ENCODE results near the gene MNX1. TPM values are rescaled to one million over a fixed set of nuclear protein-coding genes. Genes with fewer than 3 reads are reported as not detected.

The MNX1 gene
- polyA plus RNA-seq, 1 donor from 2014 or later, result not detected

- H3K9me2 ChIP-seq (ENCODE audit: insufficient read depth, low read length), result no peaks in the 10 kb centered on the region
- H4K20me1 ChIP-seq (ENCODE audit: insufficient read depth), result no peaks in the 10 kb centered on the region
- no peaks in the 10 kb centered on the region for H3K79me2 ChIP-seq (replicated peaks; ENCODE audit: insufficient read depth, low read length)
- no peak overlapping the region for H3K4me3 ChIP-seq (ENCODE audit: low read length)
- no peak overlapping the region for H3K4me2 ChIP-seq (ENCODE audit: low read length)
- no peaks in the 10 kb centered on the region for H3K36me3 ChIP-seq (ENCODE audit: insufficient read depth, low read length)
- no peak overlapping the region for H3K9ac ChIP-seq (ENCODE audit: low read length)
- TF ChIP-seq MXI1 (conservative IDR thresholded peaks at IDR 0.05; ENCODE audit: poor library complexity, severe bottlenecking), result no peak
- no peak for TF ChIP-seq RAD21 (conservative IDR thresholded peaks at IDR 0.05)
- no peak for TF ChIP-seq SMC3 (conservative IDR thresholded peaks at IDR 0.05; ENCODE audit: poor library complexity)
- no peak for TF ChIP-seq POLR2AphosphoS5 (IDR thresholded peaks at IDR 0.05)
- no peak for TF ChIP-seq EZH2 (IDR thresholded peaks at IDR 0.05; ENCODE audit: borderline replicate concordance, insufficient read depth, low read length, poor library complexity, severe bottlenecking)
- TF ChIP-seq, protein P1, sequence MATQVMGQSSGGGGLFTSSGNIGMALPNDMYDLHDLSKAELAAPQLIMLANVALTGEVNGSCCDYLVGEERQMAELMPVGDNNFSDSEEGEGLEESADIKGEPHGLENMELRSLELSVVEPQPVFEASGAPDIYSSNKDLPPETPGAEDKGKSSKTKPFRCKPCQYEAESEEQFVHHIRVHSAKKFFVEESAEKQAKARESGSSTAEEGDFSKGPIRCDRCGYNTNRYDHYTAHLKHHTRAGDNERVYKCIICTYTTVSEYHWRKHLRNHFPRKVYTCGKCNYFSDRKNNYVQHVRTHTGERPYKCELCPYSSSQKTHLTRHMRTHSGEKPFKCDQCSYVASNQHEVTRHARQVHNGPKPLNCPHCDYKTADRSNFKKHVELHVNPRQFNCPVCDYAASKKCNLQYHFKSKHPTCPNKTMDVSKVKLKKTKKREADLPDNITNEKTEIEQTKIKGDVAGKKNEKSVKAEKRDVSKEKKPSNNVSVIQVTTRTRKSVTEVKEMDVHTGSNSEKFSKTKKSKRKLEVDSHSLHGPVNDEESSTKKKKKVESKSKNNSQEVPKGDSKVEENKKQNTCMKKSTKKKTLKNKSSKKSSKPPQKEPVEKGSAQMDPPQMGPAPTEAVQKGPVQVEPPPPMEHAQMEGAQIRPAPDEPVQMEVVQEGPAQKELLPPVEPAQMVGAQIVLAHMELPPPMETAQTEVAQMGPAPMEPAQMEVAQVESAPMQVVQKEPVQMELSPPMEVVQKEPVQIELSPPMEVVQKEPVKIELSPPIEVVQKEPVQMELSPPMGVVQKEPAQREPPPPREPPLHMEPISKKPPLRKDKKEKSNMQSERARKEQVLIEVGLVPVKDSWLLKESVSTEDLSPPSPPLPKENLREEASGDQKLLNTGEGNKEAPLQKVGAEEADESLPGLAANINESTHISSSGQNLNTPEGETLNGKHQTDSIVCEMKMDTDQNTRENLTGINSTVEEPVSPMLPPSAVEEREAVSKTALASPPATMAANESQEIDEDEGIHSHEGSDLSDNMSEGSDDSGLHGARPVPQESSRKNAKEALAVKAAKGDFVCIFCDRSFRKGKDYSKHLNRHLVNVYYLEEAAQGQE (IDR thresholded peaks at IDR 0.05; ENCODE audit: borderline replicate concordance), result no peak
- H3F3A ChIP-seq (ENCODE audit: insufficient read depth, low read length, poor library complexity, severe bottlenecking), result no peaks in the 10 kb centered on the region
- H3K27ac ChIP-seq (ENCODE audit: low read length), result no peak overlapping the region
- H2AFZ ChIP-seq (ENCODE audit: low read depth, low read length), result no peak overlapping the region
- H3K27me3 ChIP-seq (ENCODE audit: insufficient read depth, low read depth, low read length), result no peaks in the 10 kb centered on the region
- H3K9me3 ChIP-seq (ENCODE audit: low read length), result no peaks in the 10 kb centered on the region
These were observed 31.2 kb upstream of the MNX1 start for GRCh38 chr7:157041514-157042277.

GRCh38 chr7:157041004-157041403 is 30.5 kb upstream of the MNX1 start:
- no peak for TF ChIP-seq POLR2AphosphoS5 (IDR thresholded peaks at IDR 0.05)
- no peak for TF ChIP-seq TAF1 (IDR thresholded peaks at IDR 0.05; ENCODE audit: low read depth)
- TF ChIP-seq EZH2 (IDR thresholded peaks at IDR 0.05; ENCODE audit: borderline replicate concordance, insufficient read depth, low read length, poor library complexity, severe bottlenecking), result no peak
- TF ChIP-seq RAD21 (conservative IDR thresholded peaks at IDR 0.05), result no peak
- TF ChIP-seq MXI1 (conservative IDR thresholded peaks at IDR 0.05; ENCODE audit: poor library complexity, severe bottlenecking), result no peak
- no peak for TF ChIP-seq SMC3 (conservative IDR thresholded peaks at IDR 0.05; ENCODE audit: poor library complexity)
- no peak for TF ChIP-seq EP300 (conservative IDR thresholded peaks at IDR 0.05; ENCODE audit: poor library complexity, severe bottlenecking)
- TF ChIP-seq, protein P2, sequence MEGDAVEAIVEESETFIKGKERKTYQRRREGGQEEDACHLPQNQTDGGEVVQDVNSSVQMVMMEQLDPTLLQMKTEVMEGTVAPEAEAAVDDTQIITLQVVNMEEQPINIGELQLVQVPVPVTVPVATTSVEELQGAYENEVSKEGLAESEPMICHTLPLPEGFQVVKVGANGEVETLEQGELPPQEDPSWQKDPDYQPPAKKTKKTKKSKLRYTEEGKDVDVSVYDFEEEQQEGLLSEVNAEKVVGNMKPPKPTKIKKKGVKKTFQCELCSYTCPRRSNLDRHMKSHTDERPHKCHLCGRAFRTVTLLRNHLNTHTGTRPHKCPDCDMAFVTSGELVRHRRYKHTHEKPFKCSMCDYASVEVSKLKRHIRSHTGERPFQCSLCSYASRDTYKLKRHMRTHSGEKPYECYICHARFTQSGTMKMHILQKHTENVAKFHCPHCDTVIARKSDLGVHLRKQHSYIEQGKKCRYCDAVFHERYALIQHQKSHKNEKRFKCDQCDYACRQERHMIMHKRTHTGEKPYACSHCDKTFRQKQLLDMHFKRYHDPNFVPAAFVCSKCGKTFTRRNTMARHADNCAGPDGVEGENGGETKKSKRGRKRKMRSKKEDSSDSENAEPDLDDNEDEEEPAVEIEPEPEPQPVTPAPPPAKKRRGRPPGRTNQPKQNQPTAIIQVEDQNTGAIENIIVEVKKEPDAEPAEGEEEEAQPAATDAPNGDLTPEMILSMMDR (IDR thresholded peaks at IDR 0.05; ENCODE audit: poor library complexity, severe bottlenecking), result no peak
- TF ChIP-seq, protein P1 (IDR thresholded peaks at IDR 0.05; ENCODE audit: borderline replicate concordance), result no peak
- H3K79me2 ChIP-seq (replicated peaks; ENCODE audit: insufficient read depth, low read length), result no peaks in the 10 kb centered on the region
- no peaks in the 10 kb centered on the region for H3K9me2 ChIP-seq (ENCODE audit: insufficient read depth, low read length)
- no peak overlapping the region for H2AFZ ChIP-seq (ENCODE audit: low read depth, low read length)
- H3F3A ChIP-seq (ENCODE audit: insufficient read depth, low read length, poor library complexity, severe bottlenecking), result no peaks in the 10 kb centered on the region
- H3K9ac ChIP-seq (ENCODE audit: low read length), result no peak overlapping the region
- peaks cover 3% of the 10 kb centered on the region for H3K9me3 ChIP-seq (ENCODE audit: low read length)
- H3K36me3 ChIP-seq (ENCODE audit: insufficient read depth, low read length), result no peaks in the 10 kb centered on the region
- H3K4me2 ChIP-seq (ENCODE audit: low read length), result no peak overlapping the region
- H3K27ac ChIP-seq (ENCODE audit: low read length), result no peak overlapping the region
- no peak overlapping the region for H3K4me3 ChIP-seq (ENCODE audit: low read length)
- no peaks in the 10 kb centered on the region for H4K20me1 ChIP-seq (ENCODE audit: insufficient read depth)
- no peaks in the 10 kb centered on the region for H3K27me3 ChIP-seq (ENCODE audit: insufficient read depth, low read depth, low read length)

Measured in neural cell (in vitro differentiated cells).